ENCODE results near the gene ZFPM1. TPM values are rescaled to one million over a fixed set of nuclear protein-coding genes. Genes with fewer than 3 reads are reported as not detected.
A peak's percentile ranks its signal among the peaks of the same experiment; 100 is the strongest.

ZFPM1 gene
- total RNA-seq, 1 donor from 2014 or later: 5.6 TPM

DNA sequence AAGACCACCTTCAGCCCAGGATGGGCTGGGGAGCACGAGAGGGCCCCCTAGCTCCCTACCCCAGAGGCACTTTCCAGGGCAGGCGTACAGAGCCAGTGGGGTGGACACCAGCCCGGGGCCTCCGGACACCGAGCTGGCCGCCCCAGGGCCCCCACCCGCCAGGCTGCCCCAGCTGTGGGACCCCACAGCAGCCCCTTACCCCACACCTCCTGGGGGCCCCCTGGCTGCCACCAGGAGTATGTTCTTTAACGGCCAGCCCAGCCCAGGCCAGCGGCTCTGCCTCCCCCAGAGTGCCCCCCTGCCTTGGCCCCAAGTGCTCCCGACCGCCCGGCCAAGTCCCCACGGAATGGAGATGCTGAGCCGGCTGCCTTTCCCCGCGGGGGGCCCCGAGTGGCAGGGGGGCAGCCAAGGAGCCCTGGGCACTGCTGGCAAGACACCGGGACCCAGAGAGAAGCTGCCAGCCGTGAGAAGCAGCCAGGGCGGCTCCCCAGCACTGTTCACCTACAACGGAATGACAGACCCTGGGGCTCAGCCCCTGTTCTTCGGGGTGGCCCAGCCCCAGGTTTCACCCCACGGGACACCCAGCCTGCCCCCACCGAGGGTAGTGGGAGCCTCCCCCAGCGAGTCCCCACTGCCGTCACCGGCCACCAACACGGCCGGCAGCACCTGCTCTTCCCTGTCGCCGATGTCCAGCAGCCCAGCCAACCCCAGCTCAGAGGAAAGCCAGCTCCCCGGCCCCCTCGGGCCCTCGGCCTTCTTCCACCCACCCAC lies 24.3 kb upstream of the ZFPM1 start:
- no peak overlapping the region for H3K4me3 ChIP-seq
- DNase-seq: no peak
- H3K27me3 ChIP-seq (ENCODE audit: low read depth): peaks cover 30% of the 10 kb centered on the region
- peaks cover 15% of the 10 kb centered on the region for H3K4me1 ChIP-seq
- no peak for ATAC-seq
- intact Hi-C loops (cut with DNase I): no loop called here
- H3K27ac ChIP-seq: no peak overlapping the region
- TF ChIP-seq, protein P1, sequence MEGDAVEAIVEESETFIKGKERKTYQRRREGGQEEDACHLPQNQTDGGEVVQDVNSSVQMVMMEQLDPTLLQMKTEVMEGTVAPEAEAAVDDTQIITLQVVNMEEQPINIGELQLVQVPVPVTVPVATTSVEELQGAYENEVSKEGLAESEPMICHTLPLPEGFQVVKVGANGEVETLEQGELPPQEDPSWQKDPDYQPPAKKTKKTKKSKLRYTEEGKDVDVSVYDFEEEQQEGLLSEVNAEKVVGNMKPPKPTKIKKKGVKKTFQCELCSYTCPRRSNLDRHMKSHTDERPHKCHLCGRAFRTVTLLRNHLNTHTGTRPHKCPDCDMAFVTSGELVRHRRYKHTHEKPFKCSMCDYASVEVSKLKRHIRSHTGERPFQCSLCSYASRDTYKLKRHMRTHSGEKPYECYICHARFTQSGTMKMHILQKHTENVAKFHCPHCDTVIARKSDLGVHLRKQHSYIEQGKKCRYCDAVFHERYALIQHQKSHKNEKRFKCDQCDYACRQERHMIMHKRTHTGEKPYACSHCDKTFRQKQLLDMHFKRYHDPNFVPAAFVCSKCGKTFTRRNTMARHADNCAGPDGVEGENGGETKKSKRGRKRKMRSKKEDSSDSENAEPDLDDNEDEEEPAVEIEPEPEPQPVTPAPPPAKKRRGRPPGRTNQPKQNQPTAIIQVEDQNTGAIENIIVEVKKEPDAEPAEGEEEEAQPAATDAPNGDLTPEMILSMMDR (IDR thresholded peaks at IDR 0.05): no peak
- H3K9me3 ChIP-seq: no peaks in the 10 kb centered on the region
- H3K36me3 ChIP-seq: no peaks in the 10 kb centered on the region

- Histone ChIP-seq H3K27me3 (ENCODE audit: low read depth) (peaks cover 30% of the 10 kb centered on the region), H3K4me1 (peaks cover 15% of the 10 kb centered on the region), H3K4me3 (peak overlapping the region; percentile 57), H3K27ac (peak overlapping the region; percentile 71), H3K36me3 (no peaks in the 10 kb centered on the region), H3K9me3 (no peaks in the 10 kb centered on the region)
- intact Hi-C loops (cut with DNase I): no loop called here
- DNase-seq: no peak
- TF ChIP-seq, protein P1 (IDR thresholded peaks at IDR 0.05): no peak
- no peak for ATAC-seq
These were observed 23.5 kb upstream of the ZFPM1 start for GRCh38 chr16:88429387-88430184.

DNA sequence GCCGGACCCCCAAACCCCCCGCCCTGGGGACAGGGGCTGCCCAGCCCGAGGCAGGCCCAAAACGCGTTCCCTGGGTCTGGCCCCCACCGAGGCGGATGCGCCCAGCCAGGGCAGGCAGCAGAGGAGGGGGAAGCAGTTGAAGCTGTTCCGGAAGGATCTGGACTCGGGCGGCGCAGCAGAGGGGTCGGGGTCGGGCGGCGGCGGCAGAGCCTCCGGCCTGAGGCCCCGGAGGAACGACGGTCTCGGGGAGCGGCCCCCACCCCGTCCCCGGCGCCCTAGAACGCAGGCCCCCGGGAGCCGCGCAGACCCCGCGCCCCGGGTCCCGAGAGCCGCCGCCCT lies 22.9 kb upstream of the ZFPM1 start:
- TF ChIP-seq, protein P1 (IDR thresholded peaks at IDR 0.05): no peak
- peak overlapping the region; percentile 57 for H3K4me3 ChIP-seq

DNA sequence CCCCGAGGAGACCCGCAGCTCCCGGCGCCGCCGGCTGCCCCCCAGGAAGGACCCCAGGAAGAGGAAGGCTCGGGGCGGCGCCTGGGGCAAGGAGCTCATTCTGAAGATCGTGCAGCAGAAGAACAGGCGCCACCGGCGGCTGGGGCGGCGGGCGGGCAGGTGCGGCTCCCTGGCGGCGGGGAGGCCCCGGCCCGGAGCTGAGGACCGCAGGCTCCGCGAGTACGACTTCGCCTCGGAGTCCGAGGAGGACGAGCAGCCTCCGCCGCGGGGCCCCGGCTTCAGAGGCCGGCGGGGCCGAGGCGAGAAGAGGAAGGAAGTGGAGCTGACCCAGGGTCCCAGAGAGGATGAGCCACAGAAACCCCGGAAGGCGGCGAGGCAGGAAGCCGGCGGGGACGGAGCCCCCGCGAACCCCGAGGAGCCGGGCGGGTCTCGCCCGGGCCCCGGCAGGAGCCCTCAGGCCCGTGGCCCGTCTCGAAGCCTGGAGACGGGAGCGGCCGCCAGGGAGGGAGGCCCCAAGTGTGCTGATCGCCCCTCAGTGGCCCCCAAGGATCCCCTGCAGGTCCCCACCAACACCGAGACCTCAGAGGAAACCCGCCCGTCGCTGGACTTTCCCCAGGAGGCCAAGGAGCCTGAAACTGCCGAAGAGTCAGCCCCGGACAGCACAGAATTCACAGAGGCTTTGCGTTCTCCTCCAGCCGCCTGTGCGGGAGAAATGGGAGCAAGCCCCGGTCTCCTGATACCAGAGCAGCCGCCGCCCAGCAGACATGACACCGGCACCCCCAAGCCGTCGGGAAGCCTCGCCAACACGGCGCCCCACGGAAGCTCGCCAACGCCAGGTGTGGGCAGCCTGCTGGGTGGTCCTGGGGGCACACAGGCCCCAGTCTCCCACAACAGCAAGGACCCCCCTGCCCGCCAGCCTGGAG lies 22.3 kb upstream of the ZFPM1 start:
- ATAC-seq (peak; percentile 11 to 31), DNase-seq (no peak)
- intact Hi-C loops (cut with DNase I): no loop called here
- Histone ChIP-seq H3K27me3 (ENCODE audit: low read depth) (peaks cover 30% of the 10 kb centered on the region), H3K36me3 (no peaks in the 10 kb centered on the region), H3K27ac (peak overlapping the region; percentile 71), H3K9me3 (no peaks in the 10 kb centered on the region), H3K4me3 (peak overlapping the region; percentile 57), H3K4me1 (peaks cover 15% of the 10 kb centered on the region)
- TF ChIP-seq, protein P1 (IDR thresholded peaks at IDR 0.05): no peak

More for the DNA sequence above, 22.9 kb upstream of the ZFPM1 start:
- intact Hi-C loops (cut with DNase I): no loop called here
- Histone ChIP-seq H3K36me3 (no peaks in the 10 kb centered on the region), H3K4me1 (peaks cover 15% of the 10 kb centered on the region), H3K9me3 (no peaks in the 10 kb centered on the region), H3K27me3 (ENCODE audit: low read depth) (peaks cover 30% of the 10 kb centered on the region), H3K27ac (peak overlapping the region; percentile 71)
- ATAC-seq (no peak), DNase-seq (no peak)

GRCh38 chr16:88431651-88432050 lies 21.4 kb upstream of the ZFPM1 start:
- no peak overlapping the region for H3K27ac ChIP-seq
- peaks cover 32% of the 10 kb centered on the region for H3K27me3 ChIP-seq (ENCODE audit: low read depth)
- peaks cover 15% of the 10 kb centered on the region for H3K4me1 ChIP-seq
- ATAC-seq (no peak), DNase-seq (no peak)
- intact Hi-C loops (cut with DNase I): no loop called here
- TF ChIP-seq, protein P1 (IDR thresholded peaks at IDR 0.05): no peak
- H3K9me3 ChIP-seq: no peaks in the 10 kb centered on the region
- no peak overlapping the region for H3K4me3 ChIP-seq
- no peaks in the 10 kb centered on the region for H3K36me3 ChIP-seq

Data from lower lobe of right lung (tissue), 2 donors.